ENCODE measurements around the gene SLC7A8. TPM values are rescaled to one million over a fixed set of nuclear protein-coding genes. Genes with fewer than 3 reads are reported as not detected.

SLC7A8 gene
- total RNA-seq, 3 donors from 2014 or later, result 0.81 to 1.5 (median 1.4) TPM

DNA sequence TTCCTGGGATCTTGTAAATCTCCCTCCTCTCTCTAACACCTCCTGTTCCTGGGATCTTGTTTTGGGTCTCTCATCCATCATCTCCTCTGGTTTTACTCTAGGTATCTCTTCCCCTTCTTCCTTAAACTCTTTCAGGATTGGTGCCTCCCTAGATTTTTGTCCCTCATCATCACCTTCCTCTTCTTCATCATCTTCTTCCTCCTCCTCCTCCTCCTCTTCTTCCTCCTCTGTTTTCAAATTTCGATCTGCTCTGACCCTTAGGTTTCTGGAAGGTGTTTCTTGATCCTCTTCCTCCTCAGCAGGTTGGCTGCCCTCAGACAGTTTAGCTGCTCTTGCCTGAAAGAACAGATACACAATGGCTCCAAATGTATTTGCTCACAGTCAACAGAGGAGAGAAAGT lies 103.0 kb downstream of the SLC7A8 start:
- no peaks in the 10 kb centered on the region for H3K27me3 Mint-ChIP-seq (ENCODE audit: low read depth)
- H3K9me3 Mint-ChIP-seq, result no peaks in the 10 kb centered on the region
- DNase-seq, result no peak
- ATAC-seq, result no peak
- H3K36me3 Mint-ChIP-seq (ENCODE audit: insufficient read depth), result peaks cover 45% of the 10 kb centered on the region
- H3K4me1 Mint-ChIP-seq (ENCODE audit: low read depth), result peaks cover 17% of the 10 kb centered on the region
- H3K4me3 Mint-ChIP-seq, result no peak overlapping the region

DNA sequence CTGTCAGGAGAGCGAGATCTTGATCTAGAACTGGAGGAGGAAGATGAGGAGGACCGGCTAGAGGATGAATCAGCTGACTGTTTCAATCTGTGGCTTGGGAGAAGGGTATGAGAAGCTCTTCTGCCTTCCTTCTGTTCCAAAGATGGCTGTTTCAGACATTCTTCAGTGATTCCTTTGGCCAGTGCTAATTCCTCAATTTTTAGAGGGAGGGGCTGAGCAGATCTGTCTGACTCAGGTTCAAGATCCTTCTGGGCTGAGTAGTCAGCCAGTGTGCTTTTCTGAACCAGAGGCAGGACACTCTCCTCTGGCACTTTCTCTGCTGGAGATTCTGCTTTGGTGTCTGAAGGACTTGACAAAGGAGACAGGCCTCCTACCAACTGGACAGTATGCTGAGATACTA lies 103.7 kb downstream of the SLC7A8 start:
- H3K27me3 Mint-ChIP-seq (ENCODE audit: low read depth), result no peaks in the 10 kb centered on the region
- peaks cover 12% of the 10 kb centered on the region for H3K4me1 Mint-ChIP-seq (ENCODE audit: low read depth)

GRCh38 chr14:23078692-23079116 lies 104.8 kb downstream of the SLC7A8 start:
- H3K9me3 Mint-ChIP-seq, result no peaks in the 10 kb centered on the region

More for the DNA sequence above, 103.7 kb downstream of the SLC7A8 start:
- DNase-seq (no peak), ATAC-seq (no peak)
- peaks cover 43% of the 10 kb centered on the region for H3K36me3 Mint-ChIP-seq (ENCODE audit: insufficient read depth)
- no peaks in the 10 kb centered on the region for H3K9me3 Mint-ChIP-seq
- H3K4me3 Mint-ChIP-seq, result no peak overlapping the region

DNA sequence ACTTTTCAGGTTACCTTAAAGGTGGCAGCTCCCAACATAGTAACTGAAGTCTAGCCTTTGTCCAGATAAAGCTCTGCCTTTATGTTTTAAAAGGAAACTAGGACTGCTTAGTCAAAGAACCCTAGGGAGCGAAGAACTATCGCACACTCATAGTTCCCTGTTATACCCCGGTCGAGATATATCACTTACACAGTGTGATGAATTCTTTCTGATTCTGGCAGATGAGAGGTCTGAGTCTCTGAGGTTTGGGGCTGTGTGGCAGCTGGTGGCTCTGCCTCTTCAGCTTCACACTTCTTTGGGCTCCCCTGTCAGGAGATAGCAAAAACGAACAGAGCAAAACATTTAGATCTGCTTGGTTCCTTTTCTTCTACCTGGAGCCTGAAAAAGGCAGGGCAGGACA lies 105.5 kb downstream of the SLC7A8 start:
- Mint-ChIP-seq H3K4me3 (no peak overlapping the region), H3K4me1 (ENCODE audit: low read depth) (peaks cover 9% of the 10 kb centered on the region), H3K36me3 (ENCODE audit: insufficient read depth) (peaks cover 42% of the 10 kb centered on the region), H3K9me3 (no peaks in the 10 kb centered on the region), H3K27me3 (ENCODE audit: low read depth) (no peaks in the 10 kb centered on the region)
- DNase-seq, result no peak
- no peak for ATAC-seq

More at GRCh38 chr14:23078692-23079116, 104.8 kb downstream of the SLC7A8 start:
- peaks cover 9% of the 10 kb centered on the region for H3K4me1 Mint-ChIP-seq (ENCODE audit: low read depth)
- ATAC-seq (no peak), DNase-seq (no peak)
- no peak overlapping the region for H3K4me3 Mint-ChIP-seq
- no peaks in the 10 kb centered on the region for H3K27me3 Mint-ChIP-seq (ENCODE audit: low read depth)
- peaks cover 40% of the 10 kb centered on the region for H3K36me3 Mint-ChIP-seq (ENCODE audit: insufficient read depth)

- peak; percentile 77 to 80 for ATAC-seq
- no peak overlapping the region for H3K4me3 Mint-ChIP-seq
- no peaks in the 10 kb centered on the region for H3K27me3 Mint-ChIP-seq (ENCODE audit: low read depth)
- H3K9me3 Mint-ChIP-seq, result no peaks in the 10 kb centered on the region
- DNase-seq, result no peak
- H3K4me1 Mint-ChIP-seq (ENCODE audit: low read depth), result peaks cover 16% of the 10 kb centered on the region
- peaks cover 44% of the 10 kb centered on the region for H3K36me3 Mint-ChIP-seq (ENCODE audit: insufficient read depth)
Measured at GRCh38 chr14:23076785-23077408, 106.6 kb downstream of the SLC7A8 start.

Other genes starting within 250 kb of the SLC7A8 start
- gene HAUS4, start 226.6 kb downstream of the SLC7A8 start, total RNA-seq, result 10 to 100 TPM; 28.8 to 39.7 (median 38.5) TPM
- gene AJUBA, start 201.1 kb downstream of the SLC7A8 start, total RNA-seq, result 1 to 10 TPM; 2.0 to 3.8 (median 2.6) TPM
- gene C14orf93, start 173.5 kb downstream of the SLC7A8 start, total RNA-seq, result 1 to 10 TPM; 3.6 to 5.4 (median 5.1) TPM
- 100 to 1,000 TPM; 220 to 231 (median 227) TPM for gene PSMB5, start 148.8 kb downstream of the SLC7A8 start, total RNA-seq
- gene PSMB11, start 141.4 kb downstream of the SLC7A8 start, total RNA-seq, result not detected
- under 1 TPM; 0.51 to 0.87 (median 0.65) TPM for gene CDH24, start 126.1 kb downstream of the SLC7A8 start, total RNA-seq
- gene ACIN1, start 88.5 kb downstream of the SLC7A8 start, total RNA-seq, result 100 to 1,000 TPM; 195 to 200 (median 196) TPM
- gene C14orf119, start 88.2 kb downstream of the SLC7A8 start, total RNA-seq, result 10 to 100 TPM; 34.6 to 39.9 (median 36.9) TPM
- not detected for gene CIROP, start 78.7 kb downstream of the SLC7A8 start, total RNA-seq
- not detected for gene CEBPE, start 64.4 kb downstream of the SLC7A8 start, total RNA-seq
- not detected for gene RNF212B, start 54.3 kb upstream of the SLC7A8 start, total RNA-seq
- 1 to 10 TPM; 5.8 to 8.4 (median 8.1) TPM for gene HOMEZ, start 102.5 kb upstream of the SLC7A8 start, total RNA-seq
- 1 to 10 TPM; 7.3 to 7.9 (median 7.8) TPM for gene PPP1R3E, start 119.2 kb upstream of the SLC7A8 start, total RNA-seq
- gene BCL2L2, start 123.2 kb upstream of the SLC7A8 start, total RNA-seq, result under 1 TPM; 0.10 to 0.73 (median 0.40) TPM
- gene PABPN1, start 137.8 kb upstream of the SLC7A8 start, total RNA-seq, result 100 to 1,000 TPM; 319 to 339 (median 333) TPM
- gene SLC22A17, start 169.2 kb upstream of the SLC7A8 start, total RNA-seq, result 1 to 10 TPM; 2.0 to 2.4 (median 2.3) TPM
- under 1 TPM in 2 of 3 donors, not detected in 1; 0.08 TPM for gene EFS, start 181.5 kb upstream of the SLC7A8 start, total RNA-seq
- not detected for gene IL25, start 189.1 kb upstream of the SLC7A8 start, total RNA-seq
- not detected for gene CMTM5, start 193.4 kb upstream of the SLC7A8 start, total RNA-seq
- gene MYH6, start 224.6 kb upstream of the SLC7A8 start, total RNA-seq, result not detected

Data from activated T-cell treated with anti-CD3 and anti-CD28 coated beads, Interleukin-2, amount 50 U/mL, for 4 hours (primary cell).